Neural progenitor cell (in vitro differentiated cells): ENCODE results near the gene SLX4. TPM values are rescaled to one million over a fixed set of nuclear protein-coding genes. Genes with fewer than 3 reads are reported as not detected.
A peak's percentile ranks its signal among the peaks of the same experiment; 100 is the strongest.

Experiments
- DNase-seq: peaks from one replicate; pipeline ENCODE4 v3.0.0-alpha.2; 2016; ENCODE audit warnings: low spot score
- H2AFZ ChIP-seq: fragments of 200-600 bp; sonication (generic); replicated peaks from 2 replicates; pipeline ENCODE4 v1.6.1; 2016; ENCODE audit warnings: antibody characterized with exemption
- H3F3A ChIP-seq: fragments of 200-600 bp; sonication (generic); 2 replicates; pipeline ENCODE4 v1.6.1; 2016; ENCODE audit warnings: antibody characterized with exemption, low read depth
- H3K27ac ChIP-seq: fragments of 200-600 bp; sonication (generic); 2 replicates; pipeline ENCODE4 v1.5.1; 2016; ENCODE audit warnings: mild to moderate bottlenecking
- H3K27me3 ChIP-seq: fragments of 200-600 bp; sonication (generic); 2 replicates; pipeline ENCODE4 v1.6.1; 2016; ENCODE audit warnings: mild to moderate bottlenecking, moderate library complexity
- H3K36me3 ChIP-seq: fragments of 200-600 bp; sonication (generic); 2 replicates; pipeline ENCODE4 v1.5.1; 2016
- H3K4me1 ChIP-seq: fragments of 200-600 bp; sonication (generic); 2 replicates; pipeline ENCODE4 v1.6.1; 2016; ENCODE audit warnings: mixed run types
- H3K4me2 ChIP-seq: fragments of 200-600 bp; sonication (generic); 2 replicates; pipeline ENCODE4 v1.6.1; 2016
- H3K4me3 ChIP-seq: fragments of 200-600 bp; sonication (generic); 2 replicates; pipeline ENCODE4 v1.5.1; 2016
- H3K79me2 ChIP-seq: fragments of 200-600 bp; sonication (generic); 2 replicates; pipeline ENCODE4 v1.6.1; 2016; ENCODE audit warnings: low read depth
- H3K9ac ChIP-seq: fragments of 200-600 bp; sonication (generic); 2 replicates; pipeline ENCODE4 v1.6.1; 2016
- H3K9me3 ChIP-seq: fragments of 200-600 bp; sonication (generic); 2 replicates; pipeline ENCODE4 v1.5.1; 2016; ENCODE audit warnings: low read depth
- H4K20me1 ChIP-seq: fragments of 200-600 bp; sonication (generic); 2 replicates; pipeline ENCODE4 v1.6.1; 2016; ENCODE audit warnings: low read depth
- H3K27ac Mint-ChIP-seq: 3 replicates; pipeline ENCODE4 v1.8.0; 2021; ENCODE audit warnings: mixed read lengths
- H3K27me3 Mint-ChIP-seq: 2 replicates; pipeline ENCODE4 v1.8.0; 2022; ENCODE audit warnings: low read depth, mild to moderate bottlenecking, inconsistent platforms, moderate library complexity, mixed read lengths; ENCODE audit not compliant: insufficient read depth
- H3K36me3 Mint-ChIP-seq: 3 replicates; pipeline ENCODE4 v1.8.0; 2021; ENCODE audit warnings: mixed read lengths
- H3K4me1 Mint-ChIP-seq: 3 replicates; pipeline ENCODE4 v1.8.0; 2021; ENCODE audit warnings: mixed read lengths
- H3K4me3 Mint-ChIP-seq: 3 replicates; pipeline ENCODE4 v1.8.0; 2021; ENCODE audit warnings: mild to moderate bottlenecking, moderate library complexity, mixed read lengths
- H3K9me3 Mint-ChIP-seq: 3 replicates; pipeline ENCODE4 v1.8.0; 2020; ENCODE audit warnings: mixed read lengths
- CTCF ChIP-seq: fragments of 200-600 bp; sonication (generic); IDR thresholded peaks from 2 replicates; pipeline ENCODE4 v1.5.1; 2017; ENCODE audit warnings: antibody characterized with exemption, mild to moderate bottlenecking
- EZH2 ChIP-seq: fragments of 200-600 bp; sonication (generic); IDR thresholded peaks from 2 replicates; pipeline ENCODE4 v1.6.1; 2017; ENCODE audit warnings: antibody characterized with exemption, mild to moderate bottlenecking, moderate library complexity
- EZH2phosphoT487 ChIP-seq: fragments of 200-600 bp; sonication (generic); IDR thresholded peaks from 2 replicates; pipeline ENCODE4 v1.6.1; 2017; ENCODE audit warnings: antibody characterized with exemption
- total RNA-seq: library from RNA; depleted of rRNA; stranded (reverse); fragments of >200 nt; gene quantifications from 2 replicates; pipeline ENCODE4 v1.2.3, GENCODE V29; 2015; ENCODE audit warnings: low replicate concordance

SLX4 gene
- total RNA-seq, 1 donor from 2014 or later, result 7.7 TPM

GRCh38 chr16:3596101-3596861 is 15.1 kb downstream of the SLX4 start:
- Mint-ChIP-seq H3K27me3 (no peaks in the 10 kb centered on the region), H3K4me3 (no peak overlapping the region), H3K36me3 (peaks cover 37% of the 10 kb centered on the region), H3K27ac (no peak overlapping the region), H3K4me1 (no peaks in the 10 kb centered on the region), H3K9me3 (peaks cover 14% of the 10 kb centered on the region)
- H3K4me1 ChIP-seq, result no peaks in the 10 kb centered on the region
- H3K4me3 ChIP-seq, result no peak overlapping the region
- no peaks in the 10 kb centered on the region for H3K36me3 ChIP-seq
- H3K9ac ChIP-seq, result no peak overlapping the region
- no peaks in the 10 kb centered on the region for H4K20me1 ChIP-seq
- no peak overlapping the region for H2AFZ ChIP-seq
- H3F3A ChIP-seq, result no peaks in the 10 kb centered on the region
- H3K79me2 ChIP-seq, result no peaks in the 10 kb centered on the region
- no peaks in the 10 kb centered on the region for H3K27me3 ChIP-seq
- no peaks in the 10 kb centered on the region for H3K9me3 ChIP-seq
- no peak for DNase-seq
- no peak for TF ChIP-seq EZH2
- no peak for TF ChIP-seq CTCF
- TF ChIP-seq EZH2phosphoT487, result no peak
- no peak overlapping the region for H3K4me2 ChIP-seq
- no peak overlapping the region for H3K27ac ChIP-seq

- H3F3A ChIP-seq, result no peaks in the 10 kb centered on the region
- H3K27me3 ChIP-seq, result no peaks in the 10 kb centered on the region
- no peaks in the 10 kb centered on the region for H3K9me3 ChIP-seq
- no peak overlapping the region for H3K9ac ChIP-seq
- H3K4me3 ChIP-seq, result no peak overlapping the region
- no peaks in the 10 kb centered on the region for H3K4me1 Mint-ChIP-seq
- no peaks in the 10 kb centered on the region for H3K79me2 ChIP-seq
- H4K20me1 ChIP-seq, result no peaks in the 10 kb centered on the region
- peaks cover 8% of the 10 kb centered on the region for H3K9me3 Mint-ChIP-seq
- no peaks in the 10 kb centered on the region for H3K4me1 ChIP-seq
- H3K4me2 ChIP-seq, result no peak overlapping the region
- H3K4me3 Mint-ChIP-seq, result peak overlapping the region; percentile 69
- H3K36me3 ChIP-seq, result no peaks in the 10 kb centered on the region
- H2AFZ ChIP-seq, result no peak overlapping the region
- H3K27me3 Mint-ChIP-seq, result no peaks in the 10 kb centered on the region
- H3K36me3 Mint-ChIP-seq, result peaks cover 30% of the 10 kb centered on the region
- no peak overlapping the region for H3K27ac Mint-ChIP-seq
- DNase-seq, result no peak
- H3K27ac ChIP-seq, result no peak overlapping the region
- no peak for TF ChIP-seq CTCF
- no peak for TF ChIP-seq EZH2phosphoT487
- TF ChIP-seq EZH2, result no peak
Observed at GRCh38 chr16:3595521-3596021, 15.8 kb downstream of the SLX4 start.

- H4K20me1 ChIP-seq, result no peaks in the 10 kb centered on the region
- H3K9ac ChIP-seq, result no peak overlapping the region
- no peaks in the 10 kb centered on the region for H3K9me3 ChIP-seq
- no peak overlapping the region for H3K27ac ChIP-seq
- no peaks in the 10 kb centered on the region for H3F3A ChIP-seq
- Mint-ChIP-seq H3K4me1 (no peaks in the 10 kb centered on the region), H3K4me3 (no peak overlapping the region), H3K9me3 (peaks cover 6% of the 10 kb centered on the region), H3K36me3 (peaks cover 28% of the 10 kb centered on the region), H3K27ac (no peak overlapping the region), H3K27me3 (no peaks in the 10 kb centered on the region)
- H3K4me3 ChIP-seq, result no peak overlapping the region
- H2AFZ ChIP-seq, result no peak overlapping the region
- no peaks in the 10 kb centered on the region for H3K79me2 ChIP-seq
- H3K27me3 ChIP-seq, result no peaks in the 10 kb centered on the region
- TF ChIP-seq CTCF (no peak), EZH2phosphoT487 (no peak), EZH2 (no peak)
- no peak overlapping the region for H3K4me2 ChIP-seq
- no peak for DNase-seq
- no peaks in the 10 kb centered on the region for H3K4me1 ChIP-seq
- H3K36me3 ChIP-seq, result no peaks in the 10 kb centered on the region
Observed at GRCh38 chr16:3595110-3595486, 16.3 kb downstream of the SLX4 start.
